SKM-1 (cell line): ENCODE results near the gene OCLN.
A peak's percentile ranks its signal among the peaks of the same experiment; 100 is the strongest.
"Not testable (repeated sequence)": the region's sequence is repeated elsewhere in the genome, so short reads cannot be mapped to it uniquely, and the experiment has no call there.

ENCODE experiments used
- DNase-seq: peaks from one replicate; lab custom pipeline; 2025; ENCODE audit not compliant: unreplicated experiment; lab: John Stamatoyannopoulos, UW

The OCLN gene, protein sequence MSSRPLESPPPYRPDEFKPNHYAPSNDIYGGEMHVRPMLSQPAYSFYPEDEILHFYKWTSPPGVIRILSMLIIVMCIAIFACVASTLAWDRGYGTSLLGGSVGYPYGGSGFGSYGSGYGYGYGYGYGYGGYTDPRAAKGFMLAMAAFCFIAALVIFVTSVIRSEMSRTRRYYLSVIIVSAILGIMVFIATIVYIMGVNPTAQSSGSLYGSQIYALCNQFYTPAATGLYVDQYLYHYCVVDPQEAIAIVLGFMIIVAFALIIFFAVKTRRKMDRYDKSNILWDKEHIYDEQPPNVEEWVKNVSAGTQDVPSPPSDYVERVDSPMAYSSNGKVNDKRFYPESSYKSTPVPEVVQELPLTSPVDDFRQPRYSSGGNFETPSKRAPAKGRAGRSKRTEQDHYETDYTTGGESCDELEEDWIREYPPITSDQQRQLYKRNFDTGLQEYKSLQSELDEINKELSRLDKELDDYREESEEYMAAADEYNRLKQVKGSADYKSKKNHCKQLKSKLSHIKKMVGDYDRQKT

DNA sequence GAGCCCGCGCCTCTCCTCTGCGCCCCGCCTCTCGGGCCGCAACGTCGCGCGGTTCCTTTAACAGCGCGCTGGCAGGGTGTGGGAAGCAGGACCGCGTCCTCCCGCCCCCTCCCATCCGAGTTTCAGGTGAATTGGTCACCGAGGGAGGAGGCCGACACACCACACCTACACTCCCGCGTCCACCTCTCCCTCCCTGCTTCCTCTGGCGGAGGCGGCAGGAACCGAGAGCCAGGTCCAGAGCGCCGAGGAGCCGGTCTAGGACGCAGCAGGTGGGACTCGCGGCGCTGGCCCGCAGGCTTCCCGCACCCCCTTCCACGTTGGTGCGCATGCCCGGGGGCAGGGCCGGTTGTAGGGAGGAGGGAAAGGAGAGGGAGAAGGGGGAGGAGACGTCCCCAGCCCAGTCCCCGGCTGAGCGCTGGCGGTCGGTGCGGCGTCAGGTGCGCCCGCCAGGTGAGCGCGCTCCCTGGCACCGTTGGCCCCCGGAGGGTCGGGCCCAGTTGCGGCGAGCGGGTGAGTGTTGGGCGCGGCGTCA is at the start of gene OCLN:
Gene OCLN, plus strand, starts transcription at position 400 of the 532 bp plus-strand sequence. CDS start 11,455 bp downstream, outside the sequence.
- peak; percentile 48 for DNase-seq

DNA sequence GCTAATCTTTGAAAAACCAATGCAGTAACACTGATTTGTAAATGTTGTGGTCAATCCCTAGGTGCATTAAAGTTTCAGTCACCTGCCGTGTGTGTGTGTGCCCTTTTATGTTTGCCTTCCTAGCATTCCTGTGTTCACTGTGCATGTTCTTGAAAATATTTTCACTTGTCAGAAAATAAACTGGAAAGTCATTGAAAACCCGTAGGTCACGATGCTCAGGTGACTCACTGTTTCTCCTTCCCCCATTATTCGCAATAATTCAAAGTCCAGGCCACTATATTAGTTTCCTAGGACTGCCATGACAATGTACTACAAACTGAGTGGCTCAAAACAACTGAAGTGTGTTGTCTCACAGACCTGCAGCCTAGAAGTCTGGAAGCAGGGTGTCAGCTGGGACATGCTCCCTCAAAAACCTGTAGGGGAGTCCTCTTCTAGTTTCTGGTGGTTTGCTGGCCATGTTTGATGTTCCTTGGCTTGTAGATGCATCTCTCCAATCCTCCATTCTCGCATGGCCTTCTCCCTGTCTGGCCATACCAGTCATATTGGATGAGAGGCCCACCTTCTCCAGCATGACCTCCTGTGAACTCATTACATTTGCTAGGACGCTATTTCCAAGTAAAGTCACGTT is 48.3 kb upstream of the OCLN start:
- no peak for DNase-seq

DNA sequence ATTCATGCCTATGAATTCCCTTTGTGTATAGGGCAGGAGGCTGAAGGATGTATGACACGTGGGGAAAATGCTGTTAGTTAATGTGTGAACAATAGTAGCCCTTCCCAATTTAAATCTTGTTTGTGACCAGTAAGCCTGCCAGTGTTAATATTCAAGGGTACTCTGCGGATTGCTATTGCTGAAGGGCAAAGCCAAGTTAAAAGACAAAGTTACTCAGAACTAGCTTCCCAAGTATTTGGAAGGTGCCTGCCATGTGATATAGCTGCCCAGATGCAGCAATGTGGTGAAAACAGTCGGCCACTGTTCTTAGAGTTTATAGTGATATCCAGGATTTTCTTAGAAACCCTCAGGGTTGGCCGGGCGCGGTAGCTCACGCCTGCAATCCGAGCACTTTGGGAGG is 43.1 kb upstream of the OCLN start:
- DNase-seq: no peak

DNA sequence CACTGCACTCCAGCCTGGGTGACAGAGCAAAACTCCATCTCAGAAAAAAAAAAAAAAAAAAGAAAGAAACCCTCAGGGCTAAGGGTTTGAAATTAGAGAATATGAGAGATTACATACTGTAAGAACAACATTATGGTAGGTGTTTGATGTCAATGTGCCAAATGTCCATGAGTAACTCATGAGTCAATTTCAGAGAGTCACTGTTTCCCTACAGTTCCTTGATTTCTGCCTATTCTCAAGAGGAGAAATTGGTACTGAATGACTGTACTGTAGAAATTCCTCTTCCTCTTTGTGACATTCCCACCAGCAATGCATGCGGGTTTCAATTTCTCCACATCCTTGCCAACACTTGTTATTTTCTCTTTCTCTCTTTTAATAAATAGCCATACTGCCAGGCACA is 42.5 kb upstream of the OCLN start:
- no peak for DNase-seq

DNA sequence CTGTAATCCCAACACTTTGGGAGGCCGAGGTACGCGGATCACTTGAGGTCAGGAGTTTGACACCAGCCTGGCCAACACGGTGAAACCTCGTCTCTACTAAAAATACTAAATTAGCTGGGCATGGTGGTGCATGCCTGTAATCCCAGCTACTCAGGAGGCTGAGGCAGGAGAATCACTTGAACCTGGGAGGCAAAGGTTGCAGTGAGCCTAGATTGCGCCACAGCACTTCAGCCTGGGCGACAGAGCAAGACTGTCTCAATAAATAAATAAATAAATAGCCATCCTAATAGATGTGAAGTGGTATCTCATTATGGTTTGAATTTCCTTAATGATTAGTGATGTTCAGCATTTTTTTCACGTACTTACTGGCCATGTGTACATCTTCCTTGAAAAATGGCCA is 42.1 kb upstream of the OCLN start:
- not testable (repeated sequence) for DNase-seq

DNA sequence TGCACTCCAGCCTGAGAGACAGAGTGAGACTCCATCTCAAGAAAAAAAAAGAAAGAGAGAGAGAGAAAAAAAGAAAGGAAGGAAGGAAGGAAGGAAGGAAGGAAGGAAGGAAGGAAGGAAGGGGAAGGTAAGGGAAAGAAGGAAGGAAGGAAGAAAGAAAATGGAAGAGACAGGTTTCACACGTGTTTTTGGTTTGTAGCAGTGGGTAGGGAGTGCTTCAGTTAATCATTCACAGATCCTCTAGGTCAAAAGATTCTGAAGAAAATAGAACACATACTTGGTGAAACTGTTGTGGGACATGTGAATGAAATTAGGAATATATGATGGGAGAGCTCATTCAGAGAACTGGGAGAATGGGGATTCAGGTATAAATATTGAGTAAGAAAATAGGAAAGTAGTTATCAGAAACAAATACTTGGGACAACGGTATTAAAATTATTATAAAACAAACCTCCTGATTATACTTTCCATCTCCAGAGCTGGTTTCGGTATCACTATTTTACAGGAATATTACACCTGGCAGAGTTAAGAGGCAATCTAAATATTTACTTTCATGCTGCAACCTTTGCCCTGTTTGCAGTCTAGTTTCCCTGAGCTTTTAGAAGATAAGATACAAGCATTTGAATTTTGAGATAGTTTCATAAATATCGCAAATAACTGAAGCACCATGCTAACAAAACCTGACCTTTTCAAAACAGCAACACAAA is 40.5 kb upstream of the OCLN start:
- DNase-seq: no peak

DNA sequence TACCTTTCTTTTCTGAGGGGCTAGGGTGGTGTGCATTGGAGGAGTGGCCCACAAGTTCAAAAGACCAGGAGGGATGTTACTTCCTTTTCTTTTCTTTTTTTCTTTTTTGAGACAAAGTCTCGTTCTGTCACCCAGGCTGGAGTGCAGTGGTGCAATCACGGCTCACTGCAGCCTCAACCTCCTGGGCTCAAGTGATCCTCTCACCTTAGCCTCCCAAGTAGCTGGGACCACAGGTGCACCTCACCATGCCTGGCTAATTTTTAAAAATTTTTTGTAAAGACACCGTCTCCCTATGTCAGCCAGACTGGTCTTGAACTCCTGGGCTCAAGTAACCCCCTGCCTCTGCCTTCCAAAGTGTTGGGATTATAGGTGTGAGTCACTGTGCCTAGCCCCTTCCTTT is 39.1 kb upstream of the OCLN start:
- DNase-seq: not testable (repeated sequence)

DNA sequence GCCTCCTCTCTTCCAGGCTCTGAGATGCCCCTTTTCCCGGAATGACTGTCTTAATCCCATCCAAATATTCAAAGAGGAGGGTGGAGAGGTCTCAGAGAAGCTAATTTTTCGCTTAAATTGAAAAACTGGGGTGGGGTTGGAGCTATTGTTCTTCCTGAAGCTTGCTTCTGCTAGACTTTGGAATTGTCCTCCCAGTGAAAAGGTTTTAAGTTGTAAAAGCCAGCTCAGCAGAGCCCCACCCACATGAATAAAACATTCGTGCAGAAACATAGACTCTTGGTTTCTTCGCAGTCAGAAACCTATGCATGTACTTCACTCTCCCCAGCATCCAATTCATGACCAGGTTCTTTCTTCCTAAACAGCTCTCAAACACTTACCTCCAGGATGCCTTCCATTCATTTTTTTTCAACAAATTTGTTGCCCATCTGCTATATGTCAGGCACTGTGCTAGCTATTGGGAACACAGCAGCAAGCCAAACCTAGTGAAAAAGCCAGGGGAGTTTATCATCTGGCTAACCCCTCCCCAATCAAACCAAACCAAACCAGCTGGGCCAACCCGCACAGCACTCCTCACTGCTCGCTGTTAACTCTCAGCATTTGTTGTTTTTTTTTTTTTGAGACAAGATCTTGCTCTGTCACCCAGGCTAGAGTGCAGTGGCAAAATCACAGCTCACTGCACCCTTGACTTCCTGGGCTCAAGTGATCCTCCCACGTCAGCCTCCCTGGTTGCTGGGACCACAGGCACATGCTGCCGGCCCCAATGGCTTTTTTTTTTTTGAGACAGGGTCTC is 37.9 kb upstream of the OCLN start:
- DNase-seq: no peak

DNA sequence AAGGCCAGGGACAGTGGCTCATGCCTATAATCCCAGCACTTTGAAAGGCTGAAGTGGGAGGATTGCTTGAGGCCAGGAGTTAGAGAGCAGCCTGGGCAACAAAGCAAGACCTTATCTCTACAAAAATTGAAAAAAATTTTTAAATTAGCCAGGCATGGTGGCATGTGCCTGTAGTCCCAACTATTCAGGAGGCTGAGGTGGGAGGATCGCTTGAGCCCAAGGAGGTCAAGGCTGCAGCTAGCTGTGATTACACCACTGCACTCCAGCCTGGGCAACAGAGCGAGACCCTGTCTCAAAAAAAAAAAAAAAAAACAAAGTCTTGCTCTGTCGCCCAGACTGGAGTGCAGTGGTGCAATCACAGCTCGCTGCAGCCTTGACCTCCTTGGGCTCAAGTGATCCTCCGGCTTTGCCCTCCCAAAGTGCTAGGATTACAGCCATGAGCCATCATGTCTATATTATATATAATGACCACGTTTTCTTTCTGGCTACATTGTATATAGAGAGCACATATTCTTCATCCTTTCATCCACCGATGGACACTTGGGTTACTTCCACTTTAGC is 37.1 kb upstream of the OCLN start:
- not testable (repeated sequence) for DNase-seq

DNA sequence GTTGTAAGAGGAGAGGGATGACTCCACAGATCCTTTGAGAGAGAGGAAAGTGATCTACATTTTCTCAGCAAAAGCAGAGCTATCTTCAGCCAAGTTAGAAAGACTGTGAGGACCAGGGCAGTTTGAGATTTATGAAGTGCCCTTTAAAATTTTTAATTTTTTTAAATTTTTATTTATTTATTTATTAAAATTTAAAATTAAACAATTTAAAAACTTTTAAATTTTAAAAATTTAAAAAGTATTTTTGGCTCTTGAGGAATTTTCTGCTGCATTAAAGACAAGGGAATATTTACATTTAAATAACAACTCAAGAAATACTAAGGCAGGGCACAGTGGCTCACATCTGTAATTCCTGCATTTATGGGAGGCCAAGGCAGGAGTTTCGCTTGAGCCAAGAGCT is 30.4 kb upstream of the OCLN start:
- DNase-seq: no peak

DNA sequence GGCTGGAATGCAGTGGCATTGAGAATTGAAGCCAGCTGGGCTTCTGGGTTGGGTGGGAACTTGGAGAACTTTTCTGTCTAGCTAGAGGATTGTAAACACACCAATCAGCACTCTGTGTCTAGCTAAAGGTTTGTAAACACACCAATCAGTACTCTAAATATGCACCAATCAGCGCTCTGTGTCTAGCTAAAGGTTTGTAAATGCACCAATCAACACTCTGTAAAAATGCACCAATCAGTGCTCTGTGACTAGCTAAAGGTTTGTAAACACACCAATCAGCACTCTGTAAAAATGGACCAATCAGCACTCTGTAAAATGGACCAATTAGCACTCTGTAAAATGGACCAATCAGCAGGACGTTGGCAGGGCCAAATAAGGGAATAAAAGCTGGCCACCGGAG is 26.2 kb upstream of the OCLN start:
- not testable (repeated sequence) for DNase-seq

DNA sequence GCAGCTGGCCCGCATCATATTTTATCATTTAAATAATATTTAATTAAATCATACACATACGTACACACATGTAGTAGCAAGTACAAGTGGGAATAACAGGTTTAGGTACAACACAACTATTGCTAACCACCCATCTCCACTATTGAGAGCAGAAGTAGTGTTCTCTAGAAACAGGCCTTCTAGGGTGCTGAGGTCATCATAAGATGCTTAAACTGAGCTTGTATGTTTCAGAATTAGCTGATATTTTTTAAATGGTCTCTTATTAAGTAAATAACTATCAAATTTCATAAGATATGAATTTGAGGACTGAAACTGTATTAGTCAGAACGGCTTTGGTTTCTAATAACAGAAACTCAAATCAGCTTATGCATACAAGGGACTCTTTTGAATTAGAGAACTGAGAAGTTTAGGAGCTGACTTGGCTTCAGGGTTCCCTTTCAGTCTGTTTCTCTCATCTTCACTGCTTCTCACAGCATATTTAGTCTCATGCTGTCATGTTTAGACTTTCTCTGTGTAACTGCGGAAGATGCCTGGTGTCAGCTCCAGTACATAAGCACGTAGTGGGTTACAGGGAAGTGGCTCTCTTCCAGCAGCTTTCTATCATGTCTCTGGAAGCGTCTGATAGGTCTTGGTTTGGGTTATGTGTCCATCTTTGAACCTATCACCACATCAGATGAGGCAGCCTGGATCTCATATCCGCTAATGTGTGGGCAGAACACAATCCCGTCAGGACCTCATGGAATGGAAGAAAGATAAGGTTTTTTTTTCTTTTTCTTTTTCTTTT is 25.0 kb upstream of the OCLN start:
- no peak for DNase-seq

DNA sequence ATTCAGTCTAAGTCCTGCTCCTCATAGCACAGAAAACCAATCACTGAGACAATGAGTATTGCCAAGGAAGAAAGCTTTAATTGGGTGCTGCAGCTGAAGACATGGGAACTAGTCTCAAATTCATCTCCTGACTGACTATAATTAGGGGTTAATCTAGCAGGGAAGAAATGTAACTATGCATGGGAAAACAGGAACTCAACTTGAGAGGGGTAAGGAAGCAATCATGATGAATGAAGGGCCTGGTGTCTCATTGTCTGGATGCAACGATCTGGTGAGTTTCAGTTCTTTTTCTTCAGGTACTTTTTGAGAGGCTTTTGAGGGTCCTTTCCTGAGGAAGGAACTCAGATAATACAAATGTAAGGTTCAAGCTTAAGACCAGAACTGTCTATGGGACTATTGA is 24.0 kb upstream of the OCLN start:
- no peak for DNase-seq

DNA sequence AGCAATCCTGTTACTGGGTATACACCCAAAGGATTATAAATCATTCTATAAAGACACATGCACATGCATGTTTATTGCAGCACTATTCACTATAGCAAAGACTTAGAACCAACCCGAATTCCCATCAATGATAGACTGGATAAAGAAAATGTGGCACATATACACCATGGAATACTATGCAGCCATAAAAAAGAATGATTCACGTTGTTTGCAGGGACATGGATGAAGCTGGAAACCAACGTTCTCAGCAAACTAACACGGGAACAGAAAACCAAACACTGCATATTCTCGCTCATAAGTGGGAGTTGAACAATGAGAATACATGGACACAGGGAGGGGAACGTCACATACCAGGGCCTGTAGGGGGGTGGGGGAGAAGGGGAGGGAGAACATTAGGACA is 21.1 kb upstream of the OCLN start:
- not testable (repeated sequence) for DNase-seq

DNA sequence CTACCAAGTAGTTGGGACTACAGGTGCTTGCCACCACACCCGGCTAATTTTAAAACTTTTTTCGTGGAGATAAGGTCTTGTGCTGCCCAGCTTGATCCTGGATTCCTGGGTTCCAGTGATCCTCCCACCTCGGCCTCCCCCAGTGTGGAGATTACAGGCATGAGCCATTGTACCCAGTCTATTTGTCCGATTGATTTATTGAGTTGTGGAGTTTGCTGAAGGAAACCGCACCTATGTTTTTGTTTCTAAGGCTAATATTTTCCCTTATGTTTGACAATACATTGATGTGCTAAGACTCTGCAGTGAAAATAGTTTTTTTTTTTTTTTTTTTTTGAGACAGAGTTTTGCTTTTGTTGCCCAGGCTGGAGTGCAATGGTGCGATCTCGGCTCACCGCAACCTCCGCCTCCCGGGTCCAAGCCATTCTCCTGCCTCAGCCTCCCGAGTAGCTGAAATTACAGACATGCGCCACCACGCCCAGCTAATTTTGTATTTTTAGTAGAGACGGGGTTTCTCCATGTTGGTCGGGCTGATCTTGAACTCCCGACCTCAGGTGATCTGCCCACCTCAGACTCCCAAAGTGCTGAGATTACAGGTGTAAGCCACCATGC is 20.0 kb upstream of the OCLN start:
- not testable (repeated sequence) for DNase-seq

DNA sequence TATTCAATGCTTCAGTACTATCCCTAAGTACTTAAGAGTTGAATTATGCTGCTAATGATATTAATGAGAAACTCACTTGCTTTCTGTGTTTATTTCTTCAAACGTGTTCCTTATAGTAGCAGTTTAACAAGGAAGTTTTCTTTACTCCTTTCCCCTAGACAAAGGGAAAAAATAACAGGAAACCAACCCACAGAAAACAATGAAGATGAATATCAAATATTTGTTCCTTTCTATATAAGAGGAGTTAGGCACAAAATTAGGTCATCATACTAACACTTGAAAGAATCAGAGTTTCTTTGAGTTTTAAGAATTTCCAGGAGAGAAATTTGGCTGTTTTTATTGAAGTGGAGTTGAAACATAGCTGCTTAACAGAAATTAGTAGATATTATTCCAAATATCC is 15.4 kb upstream of the OCLN start:
- DNase-seq: no peak

DNA sequence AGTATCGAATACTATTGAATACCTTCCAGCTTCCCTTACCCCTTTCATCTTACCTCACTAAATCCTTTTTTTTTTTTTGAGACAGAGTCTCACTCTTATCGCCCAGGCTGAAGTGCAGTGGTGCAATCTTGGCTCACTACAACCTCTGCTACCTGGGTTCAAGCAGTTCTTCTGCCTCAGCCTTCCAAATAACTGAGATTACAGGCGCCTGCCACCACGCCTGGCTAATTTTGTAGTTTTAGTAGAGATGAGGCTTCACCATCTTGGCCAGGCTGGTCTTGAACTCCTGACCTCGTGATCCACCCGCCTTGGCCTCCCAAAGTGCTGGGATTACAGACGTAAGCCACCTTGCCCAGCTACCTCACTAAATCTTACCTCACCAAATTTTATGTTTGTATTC is 14.3 kb upstream of the OCLN start:
- DNase-seq: not testable (repeated sequence)

DNA sequence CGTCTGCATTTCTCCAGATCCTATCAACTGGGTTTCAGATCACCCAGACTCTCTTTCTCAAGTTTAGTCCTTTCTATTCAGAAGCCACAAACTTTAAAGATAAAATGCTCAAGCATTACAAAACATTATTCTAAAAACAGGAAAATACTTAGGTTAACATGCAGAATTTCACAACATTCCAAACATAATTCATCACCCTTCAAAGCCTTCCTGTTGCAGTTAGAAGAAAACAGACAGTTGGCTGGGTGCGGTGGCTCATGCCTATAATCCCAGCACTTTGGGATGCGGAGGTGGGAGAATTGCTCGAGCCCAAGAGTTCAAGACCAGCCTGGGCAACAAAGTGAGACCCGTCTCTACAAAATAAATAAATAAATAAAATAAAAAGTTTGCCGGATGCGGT is 7.7 kb upstream of the OCLN start:
- DNase-seq: no peak

DNA sequence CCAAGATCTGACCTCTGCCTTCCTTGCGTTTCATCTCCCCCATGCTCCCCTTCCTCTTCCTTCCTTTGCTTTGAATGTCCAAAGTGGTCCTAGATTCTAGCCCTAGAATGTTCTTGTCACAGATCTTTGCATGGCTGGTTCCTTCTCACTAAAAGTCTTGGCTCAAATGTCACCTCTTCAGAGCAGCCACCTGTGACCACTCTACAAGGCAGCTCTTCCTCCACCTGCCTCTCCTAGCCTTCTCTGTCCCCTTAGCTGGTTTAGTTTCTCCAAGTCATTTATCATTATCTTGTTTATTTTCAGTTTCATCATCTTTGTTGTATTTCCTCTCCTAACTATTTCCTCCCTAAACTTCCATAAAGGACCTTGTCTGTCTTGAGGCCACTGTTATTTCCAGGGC is 7.1 kb upstream of the OCLN start:
- DNase-seq: no peak
